Kidney (tissue), 14 donors: Measurements from ENCODE around the gene LALBA. TPM values are rescaled to one million over a fixed set of nuclear protein-coding genes. Genes with fewer than 3 reads are reported as not detected.

Experiments used
- DNase-seq, 5 donors: peaks; one replicate each; pipeline ENCODE4 v3.0.0-alpha.2; 2013 to 2020
- FAIRE-seq: peaks from 2 replicates; lab custom pipeline; 2012; peaks lifted over from hg19 to GRCh38; lab: Jason Lieb, UNC
- H3K27ac ChIP-seq, 2 donors: one replicate each; pipeline ENCODE4 v1.7.0; 2013; ENCODE audit warnings: low read depth in 2 of 2, low read length in 2 of 2, inconsistent platforms in 1 of 2
- H3K27me3 ChIP-seq: one replicate; pipeline ENCODE4 v1.7.1; 2013; ENCODE audit warnings: low read length, inconsistent platforms; ENCODE audit not compliant: control insufficient read depth, insufficient read depth
- H3K36me3 ChIP-seq, 3 donors: one replicate each; pipeline versions ENCODE4 v1.7.0 to v1.7.1; 2013; ENCODE audit warnings: low read length in 3 of 3, control low read depth in 1 of 3, inconsistent platforms in 1 of 3; ENCODE audit not compliant: insufficient read depth in 3 of 3, control insufficient read depth in 2 of 3
- H3K4me1 ChIP-seq, 3 donors: one replicate each; pipeline versions ENCODE4 v1.7.0 to v1.7.1; 2013; ENCODE audit warnings: low read length in 3 of 3, inconsistent platforms in 1 of 3, low read depth in 1 of 3; ENCODE audit not compliant: control insufficient read depth in 2 of 3, insufficient read depth in 2 of 3
- H3K4me3 ChIP-seq, 3 donors: one replicate each; pipeline versions ENCODE4 v1.7.0 to v1.8.1; 2013; ENCODE audit warnings: low read length in 3 of 3, control low read depth in 1 of 3, inconsistent platforms in 1 of 3
- H3K9ac ChIP-seq, 3 donors: one replicate each; pipeline versions ENCODE4 v1.7.0 to v1.7.1; 2013; ENCODE audit warnings: low read length in 3 of 3, control low read depth in 1 of 3, inconsistent platforms in 1 of 3
- H3K9me3 ChIP-seq, 3 donors: one replicate each; pipeline versions ENCODE4 v1.7.0 to v1.7.1; 2013; ENCODE audit warnings: low read length in 3 of 3, control low read depth in 1 of 3, inconsistent platforms in 1 of 3; ENCODE audit not compliant: control insufficient read depth in 2 of 3, insufficient read depth in 1 of 3
- intact Hi-C: fragments of 100-400 bp; cut with DNase I; formaldehyde crosslinking; loops from one replicate; pipeline ENCODE4 v1.11.1; 2022
- polyA plus RNA-seq: library from polyadenylated mRNA; stranded (reverse); fragments of 350-450 nt; fragmentation: Illumina TruSeq; extraction: RNeasy Lipid Tissue Mini Kit (QIAGEN cat#74804); gene quantifications from one replicate; pipeline ENCODE4 v1.2.3, GENCODE V29; 2014; ENCODE audit warnings: low read depth, low replicate concordance; ENCODE audit not compliant: insufficient read depth
- total RNA-seq: library from RNA; stranded (reverse); fragmentation: NEBNext Ultra II Directional; extraction: Animal tissue kit (Norgen Biotek cat#: 25700); gene quantifications from one replicate; pipeline ENCODE4 v1.2.1, GENCODE V29; 2021
- TF ChIP-seq, protein P1 (sequence below): IDR thresholded peaks from 3 replicates; pipeline ENCODE4 v1.5.1; 2012; ENCODE audit warnings: mild to moderate bottlenecking, moderate library complexity, borderline replicate concordance; ENCODE audit not compliant: insufficient read depth; ENCODE audit errors: extremely low read depth
- donor health status: control.
- donor health status: control.
- donor health status: control.
- donor health status: control.
- donor health status: control.
- donor health status: DM: yes; HTN: yes; CAD: no.
- donor health status: Normal renal cell carcinoma (clear cell type).

The LALBA gene
- total and polyA plus RNA-seq, 2 donors from 2014 or later = not detected

DNA sequence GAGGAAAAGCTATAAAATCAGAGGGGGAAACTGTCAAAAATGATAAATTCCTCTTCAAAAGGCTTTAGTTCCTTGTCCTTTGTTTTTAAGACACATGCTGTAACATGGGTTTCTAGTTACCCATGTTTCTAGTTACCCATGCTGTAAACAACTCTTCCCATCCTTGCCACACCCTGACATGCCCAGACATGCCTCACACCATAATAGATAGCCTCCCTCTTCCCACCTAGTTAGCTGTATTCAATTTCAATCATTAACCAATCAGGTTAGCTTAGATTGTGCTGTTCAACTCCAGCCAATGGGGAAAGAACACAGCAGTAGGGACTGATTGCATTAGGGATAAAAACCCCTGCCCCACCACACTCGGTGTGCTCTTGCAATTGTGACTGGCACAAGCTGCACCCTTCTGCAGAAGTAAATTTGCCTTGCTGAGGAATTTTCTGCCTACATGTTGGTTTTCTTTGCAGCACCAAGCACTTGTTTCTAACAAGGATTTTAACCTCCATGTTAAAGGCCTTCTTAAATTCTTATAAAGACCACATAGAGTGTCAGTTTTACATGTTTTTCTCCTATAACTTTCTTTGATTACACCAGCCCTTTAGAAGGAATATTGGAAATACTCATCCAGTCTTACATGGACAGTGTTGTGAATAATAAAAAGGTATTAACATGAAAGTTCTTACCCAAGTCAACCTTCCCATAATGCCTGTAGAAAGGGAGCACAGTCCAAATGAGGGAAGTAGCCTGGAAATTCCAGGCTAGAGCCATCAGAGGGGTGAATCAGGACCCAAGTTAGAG lies 32.5 kb upstream of the LALBA start:
- peaks cover 0 to 10% (median 2%) of the 10 kb centered on the region in 3 donors for H3K9me3 ChIP-seq
- no peaks in the 10 kb centered on the region for H3K36me3 ChIP-seq
- intact Hi-C loops = no loop called here
- no peaks in the 10 kb centered on the region for H3K4me1 ChIP-seq
- H3K27ac ChIP-seq = no peak overlapping the region
- no peaks in the 10 kb centered on the region for H3K27me3 ChIP-seq
- no peak overlapping the region for H3K4me3 ChIP-seq
- no peak for DNase-seq
- no peak for FAIRE-seq
- H3K9ac ChIP-seq = no peak overlapping the region
- TF ChIP-seq, protein P1, sequence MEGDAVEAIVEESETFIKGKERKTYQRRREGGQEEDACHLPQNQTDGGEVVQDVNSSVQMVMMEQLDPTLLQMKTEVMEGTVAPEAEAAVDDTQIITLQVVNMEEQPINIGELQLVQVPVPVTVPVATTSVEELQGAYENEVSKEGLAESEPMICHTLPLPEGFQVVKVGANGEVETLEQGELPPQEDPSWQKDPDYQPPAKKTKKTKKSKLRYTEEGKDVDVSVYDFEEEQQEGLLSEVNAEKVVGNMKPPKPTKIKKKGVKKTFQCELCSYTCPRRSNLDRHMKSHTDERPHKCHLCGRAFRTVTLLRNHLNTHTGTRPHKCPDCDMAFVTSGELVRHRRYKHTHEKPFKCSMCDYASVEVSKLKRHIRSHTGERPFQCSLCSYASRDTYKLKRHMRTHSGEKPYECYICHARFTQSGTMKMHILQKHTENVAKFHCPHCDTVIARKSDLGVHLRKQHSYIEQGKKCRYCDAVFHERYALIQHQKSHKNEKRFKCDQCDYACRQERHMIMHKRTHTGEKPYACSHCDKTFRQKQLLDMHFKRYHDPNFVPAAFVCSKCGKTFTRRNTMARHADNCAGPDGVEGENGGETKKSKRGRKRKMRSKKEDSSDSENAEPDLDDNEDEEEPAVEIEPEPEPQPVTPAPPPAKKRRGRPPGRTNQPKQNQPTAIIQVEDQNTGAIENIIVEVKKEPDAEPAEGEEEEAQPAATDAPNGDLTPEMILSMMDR = no peak

DNA sequence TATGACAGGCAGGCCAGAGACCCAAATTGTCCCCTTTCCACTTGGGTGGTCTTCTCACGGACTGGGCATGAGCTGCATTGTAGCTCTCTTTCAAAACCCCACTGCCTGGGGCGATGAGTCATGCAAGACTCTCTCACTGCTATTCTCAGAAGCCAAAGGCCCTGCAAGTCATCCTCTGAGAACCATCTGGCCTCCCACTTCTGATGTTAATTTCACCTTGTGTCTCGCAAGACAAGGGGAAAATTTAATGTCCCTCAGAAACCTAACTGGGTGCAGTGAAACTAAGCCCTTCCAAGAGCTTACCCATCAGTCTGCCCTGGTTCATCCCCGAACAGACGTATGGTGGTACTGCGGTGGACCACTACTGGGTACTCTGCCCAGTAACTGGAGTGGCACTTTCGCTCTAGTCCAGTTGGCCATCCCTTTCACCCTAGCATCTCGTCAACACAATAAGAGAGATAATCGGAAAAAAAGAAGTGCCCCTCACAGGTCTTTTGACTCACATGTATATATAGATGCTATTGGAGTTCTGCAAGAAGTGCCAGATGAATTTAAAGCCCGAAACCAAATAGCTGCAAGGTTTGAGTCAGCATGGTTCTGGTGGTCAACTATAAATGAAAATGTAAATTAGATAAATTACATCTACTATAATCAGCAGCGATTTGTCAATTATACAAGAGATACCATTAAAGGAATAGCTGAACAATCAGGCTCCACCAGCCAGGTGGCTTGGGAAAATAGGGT lies 31.3 kb upstream of the LALBA start:
- TF ChIP-seq, protein P1 = no peak
- H3K27ac ChIP-seq = no peak overlapping the region
- no peaks in the 10 kb centered on the region for H3K27me3 ChIP-seq
- no peaks in the 10 kb centered on the region for H3K36me3 ChIP-seq
- H3K4me3 ChIP-seq = no peak overlapping the region
- DNase-seq = no peak
- H3K9me3 ChIP-seq = peaks cover 0 to 7% (median 0%) of the 10 kb centered on the region in 3 donors
- no peak for FAIRE-seq
- intact Hi-C loops = no loop called here
- H3K9ac ChIP-seq = no peak overlapping the region
- H3K4me1 ChIP-seq = no peaks in the 10 kb centered on the region

DNA sequence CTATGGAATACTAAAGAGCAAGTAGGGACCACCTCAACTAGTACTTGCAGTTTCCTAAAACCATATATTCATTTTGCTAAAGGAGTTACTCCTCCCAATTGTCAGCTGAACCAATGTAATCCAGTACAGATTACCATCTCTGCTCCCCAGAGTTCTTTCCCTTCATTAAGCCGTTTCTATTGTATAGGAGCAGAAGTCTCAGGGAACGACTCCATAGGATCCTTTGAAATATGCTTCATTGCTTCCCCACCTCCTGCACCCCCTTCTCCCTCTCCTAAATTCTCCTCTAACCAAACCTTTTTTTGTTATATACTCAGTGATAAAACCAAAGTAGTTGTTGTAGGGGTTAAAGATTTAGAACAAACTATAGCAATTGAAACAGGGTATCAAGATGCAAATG lies 30.7 kb upstream of the LALBA start:
- FAIRE-seq (no peak), DNase-seq (no peak)
- no peaks in the 10 kb centered on the region for H3K36me3 ChIP-seq
- no peak overlapping the region for H3K4me3 ChIP-seq
- TF ChIP-seq, protein P1 = no peak
- no peaks in the 10 kb centered on the region for H3K27me3 ChIP-seq
- intact Hi-C loops = no loop called here
- H3K4me1 ChIP-seq = no peaks in the 10 kb centered on the region
- no peak overlapping the region for H3K9ac ChIP-seq
- peaks cover 0 to 4% (median 0%) of the 10 kb centered on the region in 3 donors for H3K9me3 ChIP-seq
- no peak overlapping the region for H3K27ac ChIP-seq
